ENCODE results near the gene PSG2. TPM values are rescaled to one million over a fixed set of nuclear protein-coding genes. Genes with fewer than 3 reads are reported as not detected.
"Not testable (repeated sequence)": the region's sequence is repeated elsewhere in the genome, so short reads cannot be mapped to it uniquely, and the experiment has no call there.

Gene PSG2
- total RNA-seq = not detected in 3 replicates

GRCh38 chr19:43082601-43083000 is at the start of gene PSG2:
TSS of gene PSG2 (minus strand) at chr19:43082701. CDS start at chr19:43082569, 132 bp downstream.
- not testable (repeated sequence) for DNase-seq (ENCODE audit: low spot score in 2 of 2, unreplicated experiment in 2 of 2); H3K27ac Mint-ChIP-seq; H3K4me3 Mint-ChIP-seq; H3K36me3 Mint-ChIP-seq; H3K4me1 Mint-ChIP-seq; H3K27me3 Mint-ChIP-seq (ENCODE audit: low read depth)
- peaks cover 64% of the 10 kb centered on the region for H3K9me3 Mint-ChIP-seq

GRCh38 chr19:43131281-43131842 is 48.9 kb upstream of the PSG2 start:
- H3K4me1 Mint-ChIP-seq; H3K36me3 Mint-ChIP-seq; H3K27ac Mint-ChIP-seq; DNase-seq (ENCODE audit: low spot score in 2 of 2, unreplicated experiment in 2 of 2); H3K4me3 Mint-ChIP-seq; H3K27me3 Mint-ChIP-seq (ENCODE audit: low read depth): not testable (repeated sequence)
- peaks cover 75% of the 10 kb centered on the region for H3K9me3 Mint-ChIP-seq

DNA sequence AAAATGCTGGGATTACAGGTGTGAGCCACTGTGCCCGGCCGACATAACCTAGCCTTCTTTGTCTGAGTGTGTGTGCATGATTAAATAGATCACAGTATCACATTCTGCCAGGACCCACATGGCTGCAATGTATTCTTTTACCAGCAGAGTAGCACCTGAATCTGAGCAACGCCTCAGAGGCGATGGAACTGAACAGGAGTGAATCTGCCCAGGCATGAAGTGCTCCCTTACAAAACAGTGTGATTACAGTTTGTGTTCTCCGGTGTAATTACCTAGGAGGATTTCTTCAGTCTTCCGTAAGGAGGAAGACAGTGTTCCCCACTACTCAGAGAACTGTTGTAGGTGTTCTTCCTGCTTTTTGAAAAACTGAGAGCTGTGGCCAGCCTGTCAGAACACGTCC is 46.7 kb upstream of the PSG2 start:
- not testable (repeated sequence) for H3K36me3 Mint-ChIP-seq; H3K27me3 Mint-ChIP-seq (ENCODE audit: low read depth); H3K4me3 Mint-ChIP-seq; H3K27ac Mint-ChIP-seq; H3K4me1 Mint-ChIP-seq; DNase-seq (ENCODE audit: low spot score in 2 of 2, unreplicated experiment in 2 of 2)
- peaks cover 68% of the 10 kb centered on the region for H3K9me3 Mint-ChIP-seq

GRCh38 chr19:43127336-43127735 is 44.8 kb upstream of the PSG2 start:
- DNase-seq (ENCODE audit: low spot score in 2 of 2, unreplicated experiment in 2 of 2); H3K36me3 Mint-ChIP-seq; H3K4me1 Mint-ChIP-seq; H3K27me3 Mint-ChIP-seq (ENCODE audit: low read depth); H3K4me3 Mint-ChIP-seq; H3K27ac Mint-ChIP-seq: not testable (repeated sequence)
- peaks cover 65% of the 10 kb centered on the region for H3K9me3 Mint-ChIP-seq

- no peak overlapping the region for H3K27ac Mint-ChIP-seq
- H3K27me3 Mint-ChIP-seq (ENCODE audit: low read depth) = no peaks in the 10 kb centered on the region
- H3K4me1 Mint-ChIP-seq = no peaks in the 10 kb centered on the region
- H3K36me3 Mint-ChIP-seq = no peaks in the 10 kb centered on the region
- TF ChIP-seq, protein P1, sequence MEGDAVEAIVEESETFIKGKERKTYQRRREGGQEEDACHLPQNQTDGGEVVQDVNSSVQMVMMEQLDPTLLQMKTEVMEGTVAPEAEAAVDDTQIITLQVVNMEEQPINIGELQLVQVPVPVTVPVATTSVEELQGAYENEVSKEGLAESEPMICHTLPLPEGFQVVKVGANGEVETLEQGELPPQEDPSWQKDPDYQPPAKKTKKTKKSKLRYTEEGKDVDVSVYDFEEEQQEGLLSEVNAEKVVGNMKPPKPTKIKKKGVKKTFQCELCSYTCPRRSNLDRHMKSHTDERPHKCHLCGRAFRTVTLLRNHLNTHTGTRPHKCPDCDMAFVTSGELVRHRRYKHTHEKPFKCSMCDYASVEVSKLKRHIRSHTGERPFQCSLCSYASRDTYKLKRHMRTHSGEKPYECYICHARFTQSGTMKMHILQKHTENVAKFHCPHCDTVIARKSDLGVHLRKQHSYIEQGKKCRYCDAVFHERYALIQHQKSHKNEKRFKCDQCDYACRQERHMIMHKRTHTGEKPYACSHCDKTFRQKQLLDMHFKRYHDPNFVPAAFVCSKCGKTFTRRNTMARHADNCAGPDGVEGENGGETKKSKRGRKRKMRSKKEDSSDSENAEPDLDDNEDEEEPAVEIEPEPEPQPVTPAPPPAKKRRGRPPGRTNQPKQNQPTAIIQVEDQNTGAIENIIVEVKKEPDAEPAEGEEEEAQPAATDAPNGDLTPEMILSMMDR (IDR thresholded peaks at IDR 0.05; ENCODE audit: unreplicated experiment) = no peak
- DNase-seq (ENCODE audit: low spot score in 2 of 2, unreplicated experiment in 2 of 2) = no peak
- peaks cover 71% of the 10 kb centered on the region for H3K9me3 Mint-ChIP-seq
- no peak overlapping the region for H3K4me3 Mint-ChIP-seq
These were observed 44.2 kb upstream of the PSG2 start for GRCh38 chr19:43126720-43127119.

GRCh38 chr19:43124360-43124759 is 41.9 kb upstream of the PSG2 start:
- no peak overlapping the region for H3K4me3 Mint-ChIP-seq
- no peak overlapping the region for H3K27ac Mint-ChIP-seq
- no peaks in the 10 kb centered on the region for H3K36me3 Mint-ChIP-seq
- no peaks in the 10 kb centered on the region for H3K4me1 Mint-ChIP-seq
- no peaks in the 10 kb centered on the region for H3K27me3 Mint-ChIP-seq (ENCODE audit: low read depth)
- DNase-seq (ENCODE audit: low spot score in 2 of 2, unreplicated experiment in 2 of 2) = no peak
- H3K9me3 Mint-ChIP-seq = peaks cover 67% of the 10 kb centered on the region
- TF ChIP-seq, protein P1 (IDR thresholded peaks at IDR 0.05; ENCODE audit: unreplicated experiment) = no peak

DNA sequence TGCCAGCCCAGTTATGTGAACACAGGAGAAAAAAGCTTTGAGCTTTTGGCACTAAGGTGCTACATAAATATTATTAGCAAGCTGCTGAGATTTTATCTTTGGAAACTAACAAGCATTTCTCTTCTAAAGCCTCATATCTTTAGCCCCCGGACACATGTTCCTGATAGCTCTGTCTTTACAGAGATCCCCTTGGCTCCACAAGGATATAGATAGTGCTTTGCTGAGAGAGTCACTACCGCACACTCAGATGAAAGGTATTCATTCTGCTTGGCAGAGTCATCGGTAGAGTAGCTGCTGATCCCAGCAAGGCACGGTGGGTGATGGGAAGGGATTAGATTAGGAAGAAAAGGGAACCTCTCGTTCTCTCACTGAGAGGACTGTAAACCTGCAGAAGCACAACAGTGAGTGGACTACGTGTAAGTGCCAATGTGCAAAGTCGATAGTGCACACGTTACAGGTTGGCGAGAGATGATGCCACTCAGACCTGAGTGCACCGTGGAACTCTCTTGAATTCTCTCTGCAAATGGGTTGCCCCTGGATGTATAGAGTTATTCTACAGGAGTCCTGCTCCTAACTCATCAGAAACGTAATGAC is 38.0 kb upstream of the PSG2 start:
- DNase-seq (ENCODE audit: low spot score in 2 of 2, unreplicated experiment in 2 of 2); H3K4me3 Mint-ChIP-seq; H3K27ac Mint-ChIP-seq; H3K4me1 Mint-ChIP-seq; H3K36me3 Mint-ChIP-seq; H3K27me3 Mint-ChIP-seq (ENCODE audit: low read depth): not testable (repeated sequence)
- H3K9me3 Mint-ChIP-seq = peaks cover 63% of the 10 kb centered on the region

GRCh38 chr19:43119526-43119925 is 37.0 kb upstream of the PSG2 start:
- H3K4me1 Mint-ChIP-seq; H3K27me3 Mint-ChIP-seq (ENCODE audit: low read depth); H3K4me3 Mint-ChIP-seq; H3K27ac Mint-ChIP-seq; H3K36me3 Mint-ChIP-seq; DNase-seq (ENCODE audit: low spot score in 2 of 2, unreplicated experiment in 2 of 2): not testable (repeated sequence)
- H3K9me3 Mint-ChIP-seq = peaks cover 61% of the 10 kb centered on the region

GRCh38 chr19:43116421-43116820 is 33.9 kb upstream of the PSG2 start:
- H3K9me3 Mint-ChIP-seq = peaks cover 69% of the 10 kb centered on the region
- not testable (repeated sequence) for DNase-seq (ENCODE audit: low spot score in 2 of 2, unreplicated experiment in 2 of 2); H3K27ac Mint-ChIP-seq; H3K27me3 Mint-ChIP-seq (ENCODE audit: low read depth); H3K4me3 Mint-ChIP-seq; H3K36me3 Mint-ChIP-seq; H3K4me1 Mint-ChIP-seq

DNA sequence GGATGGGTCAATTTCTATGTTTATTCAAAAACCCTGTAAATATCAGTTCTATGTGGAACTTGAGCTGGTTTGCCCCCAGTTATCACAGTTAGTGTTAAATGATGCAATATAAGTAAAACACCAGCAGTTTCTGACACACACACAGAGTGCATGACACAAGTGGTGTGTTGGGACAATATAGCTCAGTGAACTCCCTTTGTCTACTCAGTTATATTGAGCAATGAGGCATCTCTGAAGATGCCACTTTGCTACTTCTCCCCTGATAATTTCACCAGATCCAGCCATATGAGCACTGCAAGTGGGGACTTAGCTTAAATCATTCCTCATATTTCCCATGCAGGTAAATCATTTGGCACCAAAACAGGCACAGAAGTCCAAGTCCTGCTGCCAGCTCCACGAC is 33.0 kb upstream of the PSG2 start:
- peaks cover 63% of the 10 kb centered on the region for H3K9me3 Mint-ChIP-seq
- H3K36me3 Mint-ChIP-seq; DNase-seq (ENCODE audit: low spot score in 2 of 2, unreplicated experiment in 2 of 2); H3K4me1 Mint-ChIP-seq; H3K4me3 Mint-ChIP-seq; H3K27ac Mint-ChIP-seq; H3K27me3 Mint-ChIP-seq (ENCODE audit: low read depth): not testable (repeated sequence)

GRCh38 chr19:43115064-43115463 is 32.6 kb upstream of the PSG2 start:
- not testable (repeated sequence) for H3K36me3 Mint-ChIP-seq; H3K4me1 Mint-ChIP-seq; H3K4me3 Mint-ChIP-seq; H3K27ac Mint-ChIP-seq; DNase-seq (ENCODE audit: low spot score in 2 of 2, unreplicated experiment in 2 of 2); H3K27me3 Mint-ChIP-seq (ENCODE audit: low read depth)
- H3K9me3 Mint-ChIP-seq = peaks cover 62% of the 10 kb centered on the region

DNA sequence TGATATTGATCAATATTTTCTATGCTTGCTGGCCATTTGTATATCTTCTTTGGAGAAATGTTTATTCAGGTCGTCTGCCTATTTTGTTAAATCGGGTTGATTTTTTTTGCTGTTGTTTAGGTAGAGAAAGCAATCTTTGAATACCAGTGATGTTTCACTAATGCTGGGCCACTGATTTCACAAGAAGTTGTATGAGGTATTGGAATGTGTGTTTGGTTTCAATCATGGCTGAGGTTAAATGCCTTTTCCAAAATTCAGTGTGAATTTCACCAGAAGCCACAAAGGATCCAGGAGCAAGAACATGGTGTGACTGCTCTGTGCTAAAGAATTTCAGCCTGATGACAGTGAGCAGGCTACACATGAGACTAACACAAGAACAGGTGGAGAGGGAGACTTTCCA is 32.1 kb upstream of the PSG2 start:
- H3K27me3 Mint-ChIP-seq (ENCODE audit: low read depth); H3K36me3 Mint-ChIP-seq; H3K4me1 Mint-ChIP-seq; H3K4me3 Mint-ChIP-seq; DNase-seq (ENCODE audit: low spot score in 2 of 2, unreplicated experiment in 2 of 2); H3K27ac Mint-ChIP-seq: not testable (repeated sequence)
- H3K9me3 Mint-ChIP-seq = peaks cover 62% of the 10 kb centered on the region

Data from mesothelial cell of epicardium (in vitro differentiated cells).